ENCODE measurements around the gene AKR1C1.
"Not testable (repeated sequence)": the region's sequence is repeated elsewhere in the genome, so short reads cannot be mapped to it uniquely, and the experiment has no call there.

The AKR1C1 gene

GRCh38 chr10:4940073-4940428, 23.2 kb upstream of the AKR1C1 start:
- 95% methylated on average over 4 of the region's 6 CpGs for WGBS
- H3K4me3 ChIP-seq (ENCODE audit: low read length); H3K9ac ChIP-seq (ENCODE audit: low read depth, low read length); H3K27ac ChIP-seq (ENCODE audit: low read depth, low read length); H3K9me3 ChIP-seq (ENCODE audit: insufficient read depth, low read depth, low read length); H3K27me3 ChIP-seq (ENCODE audit: insufficient read depth, low read length); H3K36me3 ChIP-seq (ENCODE audit: insufficient read depth, low read length): not testable (repeated sequence)
- H3K4me1 ChIP-seq (ENCODE audit: insufficient read depth, low read length): peaks cover 22% of the 10 kb centered on the region

DNA sequence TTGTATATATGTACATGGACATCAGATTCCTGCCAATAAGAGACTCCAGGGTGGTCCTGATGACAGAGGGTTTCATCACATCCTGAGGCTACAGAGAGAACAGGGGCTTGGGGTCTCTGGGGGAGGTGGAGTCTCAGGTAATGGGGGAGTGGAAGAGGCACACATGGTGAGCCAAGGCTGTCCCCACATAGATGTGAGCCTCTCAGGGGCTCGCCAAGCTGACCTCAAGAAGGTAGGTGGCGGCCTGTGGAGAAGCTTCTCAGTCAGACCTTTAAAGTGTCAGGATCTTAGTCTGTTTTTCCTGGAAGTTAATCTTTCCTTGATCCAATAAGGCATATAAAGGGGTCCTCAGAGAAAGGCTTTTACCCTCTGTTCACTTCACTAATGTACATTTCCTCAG, 22.3 kb upstream of the AKR1C1 start:
- H3K9me3 ChIP-seq (ENCODE audit: insufficient read depth, low read depth, low read length); H3K27me3 ChIP-seq (ENCODE audit: insufficient read depth, low read length); H3K4me3 ChIP-seq (ENCODE audit: low read length); H3K9ac ChIP-seq (ENCODE audit: low read depth, low read length); H3K36me3 ChIP-seq (ENCODE audit: insufficient read depth, low read length); H3K27ac ChIP-seq (ENCODE audit: low read depth, low read length): not testable (repeated sequence)
- peaks cover 31% of the 10 kb centered on the region for H3K4me1 ChIP-seq (ENCODE audit: insufficient read depth, low read length)
- WGBS: 94% methylated on average over 2 of the region's 2 CpGs

DNA sequence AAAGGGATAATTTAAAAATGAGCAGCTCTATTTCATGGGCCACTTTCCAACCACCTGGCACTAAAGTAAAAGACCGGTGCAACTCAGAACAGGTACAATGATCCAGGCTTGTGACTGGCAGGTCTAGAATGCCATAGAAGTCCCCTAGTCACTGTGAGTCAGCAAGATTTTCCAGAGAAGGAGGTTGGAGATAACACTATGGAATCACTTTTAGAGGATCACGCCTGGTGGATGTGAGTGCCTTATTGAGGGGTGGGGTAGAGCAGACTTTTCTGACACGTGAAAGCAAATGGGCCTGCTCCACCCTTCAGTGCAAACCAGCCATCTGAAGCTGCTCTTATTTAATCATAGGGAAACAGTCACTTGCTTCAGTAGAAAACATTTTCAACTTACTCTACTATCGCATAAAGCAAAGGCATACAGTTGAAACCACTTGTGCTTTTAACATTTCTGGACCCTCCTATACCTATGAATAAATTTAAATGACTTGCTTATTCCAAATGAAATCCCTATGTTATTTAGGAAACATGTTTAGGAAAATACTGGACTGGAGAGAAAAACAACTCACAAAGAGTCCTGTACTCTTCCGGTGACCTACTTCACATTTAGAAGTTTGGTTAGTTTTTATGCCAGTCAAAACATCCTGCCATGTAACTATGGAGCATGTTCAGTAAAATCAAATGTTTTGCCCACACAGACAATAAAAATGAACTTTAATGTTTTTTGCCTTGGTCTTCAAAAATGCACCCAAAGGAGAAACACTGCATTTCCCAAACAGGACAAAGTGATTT, 21.5 kb upstream of the AKR1C1 start:
- WGBS: 90% methylated on average over 5 of the region's 5 CpGs

GRCh38 chr10:4942931-4943330, 20.3 kb upstream of the AKR1C1 start:
- WGBS: 94% methylated on average over 2 of the region's 2 CpGs
- not testable (repeated sequence) for H3K36me3 ChIP-seq (ENCODE audit: insufficient read depth, low read length); H3K9me3 ChIP-seq (ENCODE audit: insufficient read depth, low read depth, low read length); H3K9ac ChIP-seq (ENCODE audit: low read depth, low read length); H3K27ac ChIP-seq (ENCODE audit: low read depth, low read length); H3K4me3 ChIP-seq (ENCODE audit: low read length); H3K27me3 ChIP-seq (ENCODE audit: insufficient read depth, low read length)
- H3K4me1 ChIP-seq (ENCODE audit: insufficient read depth, low read length): peaks cover 45% of the 10 kb centered on the region

More for the DNA sequence above, 21.5 kb upstream of the AKR1C1 start:
- Histone ChIP-seq H3K9me3 (ENCODE audit: insufficient read depth, low read depth, low read length) (no peaks in the 10 kb centered on the region), H3K27ac (ENCODE audit: low read depth, low read length) (no peak overlapping the region), H3K4me3 (ENCODE audit: low read length) (no peak overlapping the region), H3K9ac (ENCODE audit: low read depth, low read length) (no peak overlapping the region), H3K4me1 (ENCODE audit: insufficient read depth, low read length) (peaks cover 33% of the 10 kb centered on the region), H3K27me3 (ENCODE audit: insufficient read depth, low read length) (no peaks in the 10 kb centered on the region), H3K36me3 (ENCODE audit: insufficient read depth, low read length) (no peaks in the 10 kb centered on the region)

DNA sequence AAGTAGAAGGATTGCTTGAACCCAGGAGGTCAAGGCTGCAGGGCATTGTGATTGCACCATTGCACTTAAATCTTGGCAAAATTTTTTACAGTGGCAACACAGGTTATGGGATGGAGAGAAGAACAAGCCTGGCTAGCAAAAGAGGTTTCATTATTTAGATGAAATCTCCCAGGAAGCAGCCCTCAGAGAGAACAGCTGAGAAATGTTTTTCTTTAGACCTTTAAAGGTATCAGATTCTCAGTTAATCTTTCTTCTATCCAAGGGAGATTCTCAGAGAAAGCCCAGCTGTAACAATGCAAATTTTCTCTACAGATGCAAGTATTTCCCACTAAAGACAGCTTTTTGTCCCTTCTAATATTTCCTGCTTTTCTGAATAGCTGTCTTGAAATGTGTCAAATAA, 19.8 kb upstream of the AKR1C1 start:
- not testable (repeated sequence) for H3K36me3 ChIP-seq (ENCODE audit: insufficient read depth, low read length); H3K9me3 ChIP-seq (ENCODE audit: insufficient read depth, low read depth, low read length); H3K4me3 ChIP-seq (ENCODE audit: low read length); H3K27ac ChIP-seq (ENCODE audit: low read depth, low read length); H3K27me3 ChIP-seq (ENCODE audit: insufficient read depth, low read length); H3K9ac ChIP-seq (ENCODE audit: low read depth, low read length)
- H3K4me1 ChIP-seq (ENCODE audit: insufficient read depth, low read length): peaks cover 50% of the 10 kb centered on the region

GRCh38 chr10:4943821-4944220, 19.4 kb upstream of the AKR1C1 start:
- WGBS: 91% methylated on average over 1 of the region's 2 CpGs
- no peak overlapping the region for H3K4me3 ChIP-seq (ENCODE audit: low read length)
- H3K27me3 ChIP-seq (ENCODE audit: insufficient read depth, low read length): no peaks in the 10 kb centered on the region
- no peaks in the 10 kb centered on the region for H3K9me3 ChIP-seq (ENCODE audit: insufficient read depth, low read depth, low read length)
- H3K27ac ChIP-seq (ENCODE audit: low read depth, low read length): no peak overlapping the region
- H3K36me3 ChIP-seq (ENCODE audit: insufficient read depth, low read length): no peaks in the 10 kb centered on the region
- peaks cover 51% of the 10 kb centered on the region for H3K4me1 ChIP-seq (ENCODE audit: insufficient read depth, low read length)
- H3K9ac ChIP-seq (ENCODE audit: low read depth, low read length): no peak overlapping the region

- Histone ChIP-seq H3K4me1 (ENCODE audit: insufficient read depth, low read length) (peaks cover 51% of the 10 kb centered on the region), H3K27ac (ENCODE audit: low read depth, low read length) (peak overlapping the region; percentile 74; the same call in 1 of the 2 replicates), H3K9ac (ENCODE audit: low read depth, low read length) (no peak overlapping the region), H3K27me3 (ENCODE audit: insufficient read depth, low read length) (no peaks in the 10 kb centered on the region), H3K36me3 (ENCODE audit: insufficient read depth, low read length) (no peaks in the 10 kb centered on the region), H3K4me3 (ENCODE audit: low read length) (no peak overlapping the region), H3K9me3 (ENCODE audit: insufficient read depth, low read depth, low read length) (no peaks in the 10 kb centered on the region)
- WGBS: 64% methylated on average over 1 of the region's 1 CpG
These were observed 18.4 kb upstream of the AKR1C1 start for GRCh38 chr10:4944841-4945240.

DNA sequence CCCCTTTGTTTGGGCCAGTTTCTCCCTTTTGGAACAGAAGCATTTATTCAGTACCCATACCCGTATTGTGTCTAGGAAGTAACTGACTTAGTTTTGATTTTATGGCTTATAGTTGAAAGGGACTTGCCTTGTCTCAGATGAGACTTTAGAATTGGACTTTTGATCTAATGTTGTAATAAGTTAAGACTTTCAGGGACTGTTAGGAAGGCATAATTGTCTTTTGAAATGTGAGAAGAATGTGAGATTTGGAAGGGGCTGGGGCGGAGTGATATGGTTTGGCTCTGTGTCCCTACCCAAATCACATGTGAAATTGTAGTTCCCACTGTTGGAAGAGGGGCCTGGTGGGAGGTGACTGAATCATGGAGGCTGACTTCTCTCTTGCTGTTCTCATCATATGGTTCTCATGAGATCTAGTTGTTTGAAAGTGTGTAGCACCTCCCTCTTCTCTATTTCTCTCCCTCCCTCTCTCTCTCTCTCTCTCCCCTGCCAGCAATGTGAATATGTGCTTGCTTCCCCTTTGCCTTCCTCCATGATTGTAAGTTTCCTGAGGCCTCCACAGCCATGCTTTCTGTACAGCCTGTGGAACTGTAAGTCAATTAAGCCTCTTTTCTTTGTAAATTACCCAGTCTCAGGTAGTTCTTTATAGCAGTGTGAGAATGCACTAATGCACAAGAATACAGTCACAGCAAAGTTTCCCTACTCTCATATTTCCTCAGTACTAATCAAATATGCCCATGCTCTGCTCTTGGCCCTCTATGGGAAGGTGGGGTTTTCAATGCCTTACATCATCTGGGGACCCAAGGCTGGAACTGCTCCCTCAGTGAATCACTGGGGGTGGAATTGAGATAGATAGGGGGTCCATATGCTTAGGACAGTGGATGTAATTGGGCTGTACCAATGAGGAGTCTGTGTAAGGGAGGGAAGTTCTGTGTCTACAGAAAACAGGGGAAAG, 17.2 kb upstream of the AKR1C1 start:
- Histone ChIP-seq H3K9me3 (ENCODE audit: insufficient read depth, low read depth, low read length) (no peaks in the 10 kb centered on the region), H3K9ac (ENCODE audit: low read depth, low read length) (no peak overlapping the region), H3K4me3 (ENCODE audit: low read length) (no peak overlapping the region), H3K4me1 (ENCODE audit: insufficient read depth, low read length) (peaks cover 51% of the 10 kb centered on the region), H3K36me3 (ENCODE audit: insufficient read depth, low read length) (no peaks in the 10 kb centered on the region), H3K27ac (ENCODE audit: low read depth, low read length) (peak overlapping the region; percentile 61; the same call in 1 of the 2 replicates), H3K27me3 (ENCODE audit: insufficient read depth, low read length) (no peaks in the 10 kb centered on the region)
- 93% methylated on average over 2 of the region's 2 CpGs for WGBS

GRCh38 chr10:4947039-4947634, 16.1 kb upstream of the AKR1C1 start:
- no peak overlapping the region for H3K9ac ChIP-seq (ENCODE audit: low read depth, low read length)
- H3K27me3 ChIP-seq (ENCODE audit: insufficient read depth, low read length): no peaks in the 10 kb centered on the region
- H3K4me1 ChIP-seq (ENCODE audit: insufficient read depth, low read length): peaks cover 46% of the 10 kb centered on the region
- H3K9me3 ChIP-seq (ENCODE audit: insufficient read depth, low read depth, low read length): no peaks in the 10 kb centered on the region
- no peak overlapping the region for H3K4me3 ChIP-seq (ENCODE audit: low read length)
- no peaks in the 10 kb centered on the region for H3K36me3 ChIP-seq (ENCODE audit: insufficient read depth, low read length)
- H3K27ac ChIP-seq (ENCODE audit: low read depth, low read length): no peak overlapping the region

DNA sequence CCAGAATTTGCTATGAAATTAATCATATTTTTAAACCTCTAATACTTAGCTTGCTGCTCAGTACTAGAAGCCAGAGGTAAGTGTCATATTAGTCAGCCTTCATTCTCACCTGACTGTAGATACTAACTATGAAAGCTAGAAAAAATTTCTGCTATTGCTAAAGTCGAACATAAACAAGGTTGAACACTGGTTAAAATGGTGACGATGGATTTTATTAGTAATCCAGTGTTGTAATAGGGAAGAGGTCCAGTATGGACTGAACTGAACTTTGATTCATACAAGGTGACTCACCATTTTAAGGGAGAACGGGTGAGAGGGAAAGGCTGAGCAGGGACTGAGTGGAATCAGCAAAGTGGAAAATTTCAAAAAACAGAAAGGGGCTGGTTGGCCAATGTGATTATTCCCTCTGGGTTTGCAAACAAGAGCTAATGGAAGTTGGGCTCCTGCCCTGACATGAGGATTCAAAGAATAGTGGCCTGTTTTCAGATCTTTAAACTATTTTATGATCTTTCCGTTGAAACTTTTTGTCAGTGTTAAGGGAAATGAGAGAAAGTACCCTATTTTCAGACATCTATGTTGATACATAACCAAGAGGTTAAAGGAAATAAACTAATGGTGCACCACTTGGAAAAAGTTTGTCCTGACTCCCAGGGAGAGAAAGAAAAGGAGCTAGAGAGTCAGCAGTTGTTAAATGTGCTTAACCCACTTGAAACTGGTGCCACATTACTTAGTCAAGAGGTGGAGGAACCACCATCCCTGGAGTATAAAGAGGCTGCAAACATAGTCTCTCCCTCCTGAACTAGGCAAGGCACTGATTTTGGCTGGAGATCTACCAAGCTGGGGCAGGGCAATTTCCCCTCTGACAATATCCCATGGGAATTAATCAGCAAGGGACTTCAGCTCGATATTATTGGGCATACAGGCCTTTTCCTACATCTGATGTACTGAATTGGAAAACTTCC, 15.3 kb upstream of the AKR1C1 start:
- 94% methylated on average over 5 of the region's 5 CpGs for WGBS
- no peaks in the 10 kb centered on the region for H3K27me3 ChIP-seq (ENCODE audit: insufficient read depth, low read length)
- no peaks in the 10 kb centered on the region for H3K36me3 ChIP-seq (ENCODE audit: insufficient read depth, low read length)
- no peak overlapping the region for H3K9ac ChIP-seq (ENCODE audit: low read depth, low read length)
- H3K9me3 ChIP-seq (ENCODE audit: insufficient read depth, low read depth, low read length): no peaks in the 10 kb centered on the region
- H3K27ac ChIP-seq (ENCODE audit: low read depth, low read length): no peak overlapping the region
- peaks cover 46% of the 10 kb centered on the region for H3K4me1 ChIP-seq (ENCODE audit: insufficient read depth, low read length)
- no peak overlapping the region for H3K4me3 ChIP-seq (ENCODE audit: low read length)
